ENCODE results near the gene SPTLC3. TPM values are rescaled to one million over a fixed set of nuclear protein-coding genes. Genes with fewer than 3 reads are reported as not detected.

SPTLC3 gene
- total and polyA plus RNA-seq, 2 of the 13 experiments (the other 11 are each of a cell fraction or from before 2014, with no cell fraction given): 20.5 to 95.6 TPM

GRCh38 chr20:13006825-13007224 is 1.9 kb upstream of the SPTLC3 start (continued):
- TF ChIP-seq U2AF1 (optimal IDR thresholded peaks at IDR 0.05; ENCODE audit: low read depth, low read length) (no peak), ZFP37 (CRISPR knock-in tag; IDR thresholded peaks at IDR 0.05; ENCODE audit: borderline replicate concordance) (no peak), FOSL2 (CRISPR knock-in tag; IDR thresholded peaks at IDR 0.05) (peak; percentile 40; the same call in 1 of the 2 replicates)

GRCh38 chr20:13007596-13007995 is 1.2 kb upstream of the SPTLC3 start:
- Histone ChIP-seq H3K27me3 (ENCODE audit: control insufficient read depth in 1 of 2, insufficient read depth in 2 of 2, low read length in 2 of 2) (no peaks in the 10 kb centered on the region; a peak in 1 of 5 replicates), H3K36me3 (replicated peaks in 1 of 2; ENCODE audit: control insufficient read depth in 1 of 2, insufficient read depth in 2 of 2, low read length in 2 of 2) (no peaks in the 10 kb centered on the region; a peak in 1 of 5 replicates), H3K4me3 (replicated peaks in 1 of 3; ENCODE audit: insufficient read depth in 1 of 3, low read depth in 2 of 3, low read length in 3 of 3) (no peak overlapping the region), H4K20me1 (ENCODE audit: insufficient read depth, low read length) (no peaks in the 10 kb centered on the region), H3K9ac (ENCODE audit: insufficient read depth, low read depth, low read length) (no peak overlapping the region), H2AFZ (ENCODE audit: low read length) (peak overlapping the region; percentile 7), H3K27ac (ENCODE audit: extremely low read length, insufficient read depth, low read length) (no peak overlapping the region), H3K4me2 (ENCODE audit: low read depth, low read length) (no peak overlapping the region), H3K4me1 (ENCODE audit: insufficient read depth, low read length) (peaks cover 53% of the 10 kb centered on the region), H3K9me3 (ENCODE audit: low read length) (no peaks in the 10 kb centered on the region), H3K79me2 (ENCODE audit: insufficient read depth, low read length) (peaks cover 24% of the 10 kb centered on the region)
- 67% methylated on average over 3 of the region's 3 CpGs for WGBS (ENCODE audit: low lambda C conversion rate)
- no TSS peak for BruUV-seq (replicated peaks)
- FAIRE-seq: no peak
- in situ Hi-C loops (cut with HindIII; ENCODE audit: extremely low pct_ligation_motif_present, low pct_unique_long_range_greater_than_20kb) (no loop called here), intact Hi-C loops (cut with micrococcal nuclease; ENCODE audit: unreplicated experiment) (loop anchor here (5.0 kb wide), 1 partner anchor 775 kb away; the partner anchor contains the start of gene ESF1)
- POLR2A ChIA-PET: interaction anchor here (3.3 kb wide), 1 partner anchor 31 kb away, joined by 31 read pairs; no protein-coding TSS in a partner anchor
- DNase-seq (ENCODE audit: low spot score): no peak
- no peak for ATAC-seq
- CTCF ChIA-PET (ENCODE audit: low intra/inter-chr PET ratio, low total read pairs): no interaction called here
- TF ChIP-seq, protein P1, sequence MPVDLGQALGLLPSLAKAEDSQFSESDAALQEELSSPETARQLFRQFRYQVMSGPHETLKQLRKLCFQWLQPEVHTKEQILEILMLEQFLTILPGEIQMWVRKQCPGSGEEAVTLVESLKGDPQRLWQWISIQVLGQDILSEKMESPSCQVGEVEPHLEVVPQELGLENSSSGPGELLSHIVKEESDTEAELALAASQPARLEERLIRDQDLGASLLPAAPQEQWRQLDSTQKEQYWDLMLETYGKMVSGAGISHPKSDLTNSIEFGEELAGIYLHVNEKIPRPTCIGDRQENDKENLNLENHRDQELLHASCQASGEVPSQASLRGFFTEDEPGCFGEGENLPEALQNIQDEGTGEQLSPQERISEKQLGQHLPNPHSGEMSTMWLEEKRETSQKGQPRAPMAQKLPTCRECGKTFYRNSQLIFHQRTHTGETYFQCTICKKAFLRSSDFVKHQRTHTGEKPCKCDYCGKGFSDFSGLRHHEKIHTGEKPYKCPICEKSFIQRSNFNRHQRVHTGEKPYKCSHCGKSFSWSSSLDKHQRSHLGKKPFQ (CRISPR knock-in tag; IDR thresholded peaks at IDR 0.05; ENCODE audit: insufficient replicate concordance): no peak
- TF ChIP-seq KAT7 (CRISPR knock-in tag; IDR thresholded peaks at IDR 0.05; ENCODE audit: borderline replicate concordance) (no peak), ETV5 (CRISPR knock-in tag; IDR thresholded peaks at IDR 0.05; ENCODE audit: borderline replicate concordance) (no peak), ZNF513 (CRISPR knock-in tag; conservative IDR thresholded peaks at IDR 0.05) (no peak), SRSF1 (optimal IDR thresholded peaks at IDR 0.05; ENCODE audit: low read depth, low read length) (no peak), ZNF773 (CRISPR knock-in tag; IDR thresholded peaks at IDR 0.05; ENCODE audit: borderline replicate concordance) (no peak), RARA (CRISPR knock-in tag; IDR thresholded peaks at IDR 0.05) (no peak), MZF1 (CRISPR knock-in tag; IDR thresholded peaks at IDR 0.05; ENCODE audit: borderline replicate concordance) (no peak), NFRKB (IDR thresholded peaks at IDR 0.05) (no peak), RFXANK (CRISPR knock-in tag; IDR thresholded peaks at IDR 0.05) (no peak), NFYC (CRISPR knock-in tag; IDR thresholded peaks at IDR 0.05) (no peak)
- TF ChIP-seq, protein P2, sequence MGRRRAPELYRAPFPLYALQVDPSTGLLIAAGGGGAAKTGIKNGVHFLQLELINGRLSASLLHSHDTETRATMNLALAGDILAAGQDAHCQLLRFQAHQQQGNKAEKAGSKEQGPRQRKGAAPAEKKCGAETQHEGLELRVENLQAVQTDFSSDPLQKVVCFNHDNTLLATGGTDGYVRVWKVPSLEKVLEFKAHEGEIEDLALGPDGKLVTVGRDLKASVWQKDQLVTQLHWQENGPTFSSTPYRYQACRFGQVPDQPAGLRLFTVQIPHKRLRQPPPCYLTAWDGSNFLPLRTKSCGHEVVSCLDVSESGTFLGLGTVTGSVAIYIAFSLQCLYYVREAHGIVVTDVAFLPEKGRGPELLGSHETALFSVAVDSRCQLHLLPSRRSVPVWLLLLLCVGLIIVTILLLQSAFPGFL (CRISPR knock-in tag; IDR thresholded peaks at IDR 0.05): no peak
